Measurements from ENCODE around the gene UBQLN1.
"Not testable (repeated sequence)": the region's sequence is repeated elsewhere in the genome, so short reads cannot be mapped to it uniquely, and the experiment has no call there.

The UBQLN1 gene

DNA sequence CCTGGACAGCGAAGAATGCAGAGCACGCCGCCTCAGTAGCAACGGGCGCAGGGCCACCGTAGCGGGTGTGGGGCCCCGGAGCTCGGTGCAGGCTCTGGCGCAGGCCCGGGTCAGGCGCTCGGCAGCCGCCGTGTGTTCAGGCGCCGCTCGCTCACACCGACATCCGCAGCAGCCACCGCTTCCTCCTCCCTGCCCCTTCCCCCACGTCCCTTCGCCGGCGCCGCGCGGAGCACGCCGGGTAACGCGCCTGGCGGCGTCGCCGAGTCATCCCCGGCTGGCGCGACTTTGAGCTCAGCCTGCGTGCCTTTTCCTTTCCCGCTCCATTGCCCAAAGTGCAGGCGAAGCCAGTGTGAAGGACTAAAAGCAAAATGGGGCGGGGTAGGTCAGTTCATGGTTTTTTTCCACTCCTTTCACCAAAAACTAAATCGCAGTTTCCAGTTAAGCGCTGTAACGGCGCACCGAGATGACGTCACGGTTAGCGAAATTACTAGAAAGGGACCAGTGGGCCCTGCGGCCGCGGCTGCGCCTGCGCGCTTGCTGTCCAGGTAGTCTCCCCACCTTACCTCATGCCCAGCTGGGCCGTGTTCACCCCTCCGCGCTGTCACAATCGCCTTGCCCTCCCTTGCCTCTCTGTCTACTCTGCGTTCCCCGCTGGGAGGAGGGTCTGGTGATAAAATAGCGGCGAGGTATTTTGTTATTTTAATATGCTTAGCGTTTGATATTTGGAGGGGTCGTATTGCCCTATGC lies at the start of gene UBQLN1:
TSS of gene UBQLN1 (minus strand) at position 191 of the 747 bp plus-strand sequence. CDS start 279 bp downstream, outside the sequence.
- DNase-seq = peak; percentile 96

DNA sequence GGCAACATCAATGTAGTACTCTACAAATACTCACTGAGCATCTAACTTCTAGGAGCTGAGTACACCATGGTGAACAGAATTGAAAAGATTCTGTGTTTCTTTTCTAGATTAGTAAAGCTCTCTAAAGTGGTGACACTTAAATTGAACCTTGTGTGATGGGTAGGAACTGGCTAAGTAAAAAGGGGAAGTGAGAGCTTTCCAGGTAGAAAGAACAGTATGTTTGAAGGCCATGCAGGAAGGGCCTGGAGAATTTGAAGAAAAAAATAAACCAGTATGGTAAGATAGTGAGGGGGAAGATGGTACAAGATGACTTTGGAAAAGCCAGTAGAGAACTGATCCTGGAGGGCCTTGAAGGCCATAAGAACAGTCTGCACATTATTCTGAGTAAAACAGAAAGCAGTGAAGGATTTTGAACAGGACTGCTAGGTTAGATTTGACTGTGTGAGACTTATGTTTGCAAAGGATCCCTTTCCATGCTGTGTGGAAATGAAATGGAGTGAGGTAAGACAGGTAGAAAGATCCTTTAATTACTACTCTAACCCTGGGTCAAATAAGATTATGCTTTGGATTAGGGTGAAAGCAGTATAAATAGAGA lies 46.7 kb upstream of the UBQLN1 start:
- no peak for DNase-seq

DNA sequence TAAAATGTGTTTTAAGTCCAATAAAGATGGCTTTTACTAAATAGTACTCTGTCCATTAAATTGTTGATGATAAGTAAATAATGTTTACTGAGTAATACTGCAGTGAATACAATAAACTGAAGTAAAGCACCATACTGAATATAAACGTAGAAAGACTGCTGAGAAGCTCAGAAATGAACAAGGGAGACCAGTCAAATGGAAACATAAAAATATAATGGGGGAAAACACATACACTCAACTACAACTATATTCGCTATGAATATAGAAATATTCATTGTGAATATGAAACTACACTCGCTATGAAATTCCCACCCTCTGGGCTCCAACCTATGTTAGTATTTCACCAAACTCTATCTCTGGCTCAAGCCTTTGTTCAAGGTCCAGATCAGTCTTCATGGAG lies 41.9 kb upstream of the UBQLN1 start:
- no peak for DNase-seq

DNA sequence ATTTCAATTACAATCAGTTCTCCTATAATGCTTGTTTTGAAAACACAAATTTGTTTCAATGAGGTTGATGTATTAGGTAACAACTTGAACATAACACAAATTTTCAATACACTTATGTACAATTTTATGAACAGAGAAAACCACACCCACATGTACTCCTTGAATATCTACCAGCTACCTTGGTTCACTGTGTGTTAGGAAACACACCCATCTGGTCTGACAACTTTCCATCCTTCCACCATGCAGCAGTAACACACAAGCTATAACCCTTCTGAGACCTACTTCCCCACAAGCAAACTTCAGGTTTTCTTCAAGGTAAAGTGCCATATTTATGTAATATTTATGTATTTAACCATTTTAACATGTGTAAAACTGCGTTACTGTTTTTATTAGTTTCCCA lies 36.4 kb upstream of the UBQLN1 start:
- DNase-seq = no peak

DNA sequence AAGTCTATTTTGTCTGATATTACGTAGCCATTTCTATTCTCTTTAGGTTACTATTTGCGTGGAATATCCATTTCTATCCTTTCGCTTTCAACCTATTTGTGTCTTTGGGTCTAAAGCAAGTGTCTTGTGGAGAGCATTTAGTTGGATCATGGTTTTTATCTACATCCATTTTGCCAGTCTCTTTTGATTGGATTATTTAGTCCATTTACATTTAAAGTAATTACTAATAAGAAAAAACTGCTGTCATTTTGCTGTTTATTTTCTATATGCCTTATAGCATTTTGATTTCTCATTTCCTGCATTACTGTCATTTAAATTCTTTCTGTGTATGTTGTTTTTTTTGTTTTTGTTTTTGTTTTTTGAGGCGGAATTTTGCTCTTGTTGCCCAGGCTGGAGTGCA lies 26.0 kb upstream of the UBQLN1 start:
- no peak for DNase-seq

DNA sequence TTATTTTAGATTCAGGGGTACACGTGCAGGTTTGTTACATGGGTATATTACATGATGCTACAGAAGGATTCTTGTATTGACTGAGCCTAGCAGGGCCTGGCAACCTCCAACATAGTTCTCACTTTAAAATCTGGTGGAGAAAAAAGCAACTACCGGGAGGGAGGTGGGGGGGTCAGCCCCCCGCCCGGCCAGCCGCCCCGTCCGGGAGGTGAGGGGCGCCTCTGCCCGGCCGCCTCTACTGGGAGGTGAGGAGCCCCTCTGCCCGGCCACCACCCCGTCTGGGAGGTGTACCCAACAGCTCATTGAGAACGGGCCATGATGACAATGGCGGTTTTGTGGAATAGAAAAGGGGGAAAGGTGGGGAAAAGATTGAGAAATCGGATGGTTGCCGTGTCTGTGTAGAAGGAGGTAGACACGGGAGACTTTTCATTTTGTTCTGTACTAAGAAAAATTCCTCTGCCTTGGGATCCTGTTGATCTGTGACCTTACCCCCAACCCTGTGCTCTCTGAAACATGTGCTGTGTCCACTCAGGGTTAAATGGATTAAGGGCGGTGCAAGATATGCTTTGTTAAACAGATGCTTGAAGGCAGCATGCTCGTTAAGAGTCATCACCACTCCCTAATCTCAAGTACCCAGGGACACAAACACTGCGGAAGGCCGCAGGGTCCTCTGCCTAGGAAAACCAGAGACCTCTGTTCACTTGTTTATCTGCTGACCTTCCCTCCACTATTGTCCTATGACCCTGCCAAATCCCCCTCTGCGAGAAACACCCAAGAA lies 21.0 kb upstream of the UBQLN1 start:
- DNase-seq = not testable (repeated sequence)

DNA sequence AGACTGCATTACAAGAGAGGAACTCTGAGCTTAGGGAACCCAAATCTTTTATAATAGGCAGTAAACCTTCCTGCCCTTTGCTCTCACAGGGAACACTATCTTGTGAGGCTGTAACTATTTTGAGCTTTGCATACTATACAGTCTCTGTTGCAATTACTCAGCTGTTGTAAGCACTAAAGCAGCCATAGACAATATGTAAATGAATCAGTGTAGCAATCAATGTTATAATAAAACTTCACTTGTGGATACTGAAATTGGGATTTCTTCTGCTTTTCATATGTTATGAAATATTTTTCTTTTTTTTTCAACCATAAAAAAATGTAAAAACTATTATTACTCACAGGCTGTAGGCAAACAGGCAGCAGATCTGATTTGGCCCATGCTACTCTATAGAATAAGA lies 16.7 kb upstream of the UBQLN1 start:
- DNase-seq = no peak

DNA sequence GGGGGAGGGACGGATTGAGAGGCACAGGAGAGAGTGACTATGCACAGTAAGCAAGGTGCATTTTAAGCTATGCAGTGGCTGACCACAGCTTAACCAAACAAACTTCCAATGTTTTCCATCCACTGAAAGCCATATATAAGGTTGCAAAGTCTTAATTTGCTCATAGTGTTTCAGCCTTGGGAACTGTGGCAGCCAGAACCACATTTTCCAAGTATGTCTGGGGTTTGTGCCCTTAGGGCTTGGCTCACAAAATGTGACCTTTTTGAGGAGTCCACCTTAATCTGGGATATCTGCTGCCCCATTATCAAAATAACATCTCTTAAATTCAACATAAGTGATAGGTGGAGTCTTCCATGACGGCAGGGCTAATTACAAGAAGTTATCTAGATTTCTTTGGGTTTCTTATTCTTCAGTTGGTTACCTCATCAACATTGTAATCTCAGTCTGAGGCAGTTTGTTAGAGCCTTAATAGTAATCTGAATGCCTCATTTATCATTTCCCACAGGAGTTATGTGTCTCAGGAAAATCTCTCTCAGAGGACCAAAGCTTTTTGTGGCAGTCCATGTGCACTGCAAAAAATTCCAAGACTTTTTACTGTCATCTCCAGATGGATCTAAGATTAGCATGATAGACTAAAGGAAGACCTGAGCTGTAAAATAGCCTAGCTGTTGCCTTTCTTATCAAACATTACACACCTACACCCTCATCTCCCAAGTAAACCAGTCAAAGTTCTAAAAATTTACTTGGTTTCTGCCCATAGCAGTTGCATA lies 15.2 kb upstream of the UBQLN1 start:
- no peak for DNase-seq

DNA sequence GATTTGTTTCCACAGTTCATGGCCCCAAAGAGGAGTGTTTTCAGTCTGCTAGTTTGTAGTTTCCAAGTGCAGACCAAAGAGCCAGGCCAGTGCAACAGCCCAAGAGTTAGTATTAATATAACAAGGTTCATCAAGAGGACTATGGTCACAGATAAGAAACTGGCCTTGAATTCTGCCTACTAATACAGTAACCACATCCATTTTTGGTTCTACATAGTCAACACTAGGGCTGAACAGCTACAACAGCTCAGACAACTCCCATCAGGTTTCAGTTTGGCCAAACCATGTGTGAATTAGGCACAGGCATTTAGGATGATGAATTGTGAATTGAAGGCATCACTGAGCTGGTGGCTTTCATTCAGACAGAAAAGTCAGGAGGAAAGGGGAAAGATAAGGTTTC lies 13.8 kb upstream of the UBQLN1 start:
- no peak for DNase-seq

DNA sequence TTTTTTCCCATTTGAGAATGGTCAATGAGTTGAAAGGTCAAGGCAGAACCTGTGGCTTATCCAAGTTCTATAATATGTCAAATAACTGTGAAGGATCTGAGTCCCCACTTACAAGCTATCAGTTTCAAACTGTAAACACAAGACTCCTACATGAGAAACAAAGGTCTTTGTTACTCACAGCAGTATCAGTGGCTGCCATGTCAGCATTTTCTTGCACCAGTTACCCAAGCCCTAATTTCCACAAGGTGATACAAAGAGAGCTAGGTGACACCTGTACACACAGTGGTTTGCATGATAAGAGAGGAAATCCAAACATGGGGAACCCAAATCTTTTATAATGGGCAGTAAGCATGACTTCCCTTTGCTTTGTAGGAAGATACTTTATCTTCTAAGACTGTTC lies 8.0 kb upstream of the UBQLN1 start:
- DNase-seq = no peak

DNA sequence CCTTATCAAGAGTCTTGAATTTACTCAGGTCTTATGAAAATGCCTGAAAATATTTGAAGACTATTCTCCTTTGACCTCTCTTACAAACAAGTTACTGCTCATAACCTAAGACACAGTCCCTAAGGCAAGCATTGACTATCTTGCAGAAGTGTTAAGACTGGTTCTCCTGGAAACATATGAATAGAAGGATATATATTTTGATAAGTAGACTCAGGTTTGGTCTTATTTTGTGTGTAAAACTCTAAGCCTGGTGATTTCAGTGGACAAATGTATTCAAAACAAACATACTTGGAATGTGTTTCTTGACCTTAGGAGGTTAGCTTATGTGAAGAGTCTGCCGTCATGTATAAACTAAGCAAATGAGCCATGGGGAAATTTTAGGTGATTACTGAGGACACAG lies 7.5 kb upstream of the UBQLN1 start:
- DNase-seq = no peak

DNA sequence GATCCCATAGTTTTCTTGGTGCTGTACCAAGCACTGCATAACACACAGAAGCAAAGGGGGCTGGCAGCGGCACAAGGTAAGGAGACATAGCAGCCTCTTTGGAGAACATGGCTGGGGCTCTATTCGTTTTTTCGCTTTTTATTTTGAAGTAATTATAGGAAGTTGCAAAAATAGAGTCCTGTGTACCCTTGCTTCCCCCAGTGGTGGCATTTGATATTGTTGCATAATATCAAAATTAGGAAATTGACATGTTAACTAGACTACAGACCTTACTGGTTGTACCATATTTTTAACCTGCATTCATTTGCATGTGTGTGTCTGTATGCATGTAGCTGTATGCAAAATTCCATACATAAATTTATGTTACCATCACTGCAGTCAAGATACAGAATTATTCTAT lies 6.6 kb upstream of the UBQLN1 start:
- DNase-seq = peak; percentile 65

DNA sequence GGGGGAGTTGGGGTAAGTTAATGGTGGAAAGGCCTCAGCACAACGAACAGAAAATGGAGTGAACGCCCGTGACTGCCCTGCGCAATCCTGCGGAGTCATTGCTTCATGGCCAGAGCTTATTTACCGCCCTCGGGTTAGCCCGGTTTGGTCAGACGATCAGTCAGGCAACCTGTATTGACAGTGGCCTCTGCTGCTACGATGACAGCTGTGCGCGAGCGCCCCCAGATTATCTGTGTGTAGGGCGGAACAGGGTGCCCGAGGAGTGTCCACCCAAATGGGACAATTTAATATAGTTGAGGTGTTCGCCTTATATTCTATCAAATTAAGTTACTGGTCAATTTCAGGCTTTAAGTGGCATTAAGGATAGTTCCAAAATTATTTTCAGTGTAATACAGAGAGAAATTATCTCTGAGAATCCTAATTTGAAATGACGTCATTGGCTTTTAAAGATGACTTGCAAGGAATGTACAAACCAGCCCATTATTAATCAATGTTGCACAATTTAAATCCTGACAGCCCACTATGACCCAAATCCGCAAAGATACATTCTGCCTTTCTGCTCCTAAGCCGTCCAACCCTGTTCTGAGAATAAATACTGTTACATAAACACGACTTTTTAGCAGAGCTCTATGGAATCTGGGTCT lies 879 bp upstream of the UBQLN1 start:
- DNase-seq = peak; percentile 90

DNA sequence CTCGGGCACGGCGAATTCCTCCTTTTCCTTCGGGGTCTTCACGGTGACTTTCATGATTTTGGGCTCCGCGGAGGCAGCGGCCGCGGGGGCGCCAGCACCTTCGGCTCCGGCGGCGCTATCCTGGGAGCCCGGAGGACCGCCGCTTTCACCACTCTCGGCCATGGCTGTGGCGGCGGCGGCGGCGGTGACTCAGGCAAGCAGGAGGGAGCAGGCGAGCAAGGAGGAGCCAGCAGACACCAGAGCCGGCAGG lies 315 bp downstream of the UBQLN1 start:
- DNase-seq = no peak

DNA sequence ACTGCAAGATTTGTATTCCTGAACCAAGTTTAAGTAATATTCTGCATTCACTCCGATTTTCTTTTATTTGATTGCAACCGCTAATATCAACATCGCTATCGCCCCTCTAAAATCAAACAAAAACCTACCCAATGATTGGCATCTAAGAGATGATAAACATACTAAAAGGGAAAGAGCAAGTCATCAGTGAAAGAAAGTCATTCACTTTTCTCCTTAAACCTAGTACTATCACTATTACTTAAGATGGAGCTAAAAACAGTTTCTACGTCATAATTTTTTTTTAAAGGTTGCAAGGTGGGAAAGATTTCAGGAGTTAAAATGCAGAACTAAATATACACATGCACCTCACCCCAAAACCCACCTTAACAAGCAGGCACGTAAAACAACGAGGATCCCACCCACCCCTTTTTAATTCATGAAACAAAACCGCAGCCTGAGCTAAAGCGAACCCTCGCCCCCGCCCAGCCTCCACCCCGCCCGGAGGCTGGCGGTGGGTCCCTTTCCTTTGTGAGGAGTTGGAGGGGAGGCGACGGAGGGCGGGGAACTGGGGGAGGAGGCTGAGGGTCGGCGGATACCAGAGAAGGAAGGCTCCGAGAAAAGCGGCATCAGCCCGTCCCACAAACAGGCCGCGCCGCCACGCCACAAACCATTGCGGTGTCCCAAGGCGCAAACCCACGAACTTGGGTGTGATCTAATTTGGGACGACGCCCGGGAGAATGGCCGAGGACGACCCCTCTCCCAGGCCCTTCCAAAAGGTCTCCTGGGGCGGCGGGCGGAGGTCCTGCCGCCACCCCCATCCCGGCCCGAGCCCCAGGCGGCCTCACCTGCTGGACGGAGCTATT lies 861 bp downstream of the UBQLN1 start:
- peak; percentile 69 for DNase-seq

DNA sequence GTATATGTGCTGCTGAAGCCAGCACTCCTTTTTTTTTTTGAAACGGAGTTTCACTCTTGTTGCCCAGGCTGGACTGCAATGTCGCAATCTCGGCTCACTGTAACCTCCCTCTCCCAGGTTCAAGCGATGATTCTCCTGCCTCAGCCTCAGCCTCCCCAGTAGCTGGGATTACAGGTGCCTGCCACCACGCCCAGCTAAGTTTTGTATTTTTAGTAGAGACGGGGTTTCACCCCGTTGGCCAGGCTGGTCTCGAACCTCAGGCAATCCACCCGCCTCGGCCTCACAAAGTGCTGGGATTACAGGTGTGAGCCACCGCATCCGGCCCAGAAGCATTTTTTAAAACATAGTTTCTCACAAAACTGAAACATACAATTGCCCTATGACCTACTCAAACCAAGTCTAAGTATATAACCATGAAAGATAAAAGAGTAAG lies 2.5 kb downstream of the UBQLN1 start:
- not testable (repeated sequence) for DNase-seq

DNA sequence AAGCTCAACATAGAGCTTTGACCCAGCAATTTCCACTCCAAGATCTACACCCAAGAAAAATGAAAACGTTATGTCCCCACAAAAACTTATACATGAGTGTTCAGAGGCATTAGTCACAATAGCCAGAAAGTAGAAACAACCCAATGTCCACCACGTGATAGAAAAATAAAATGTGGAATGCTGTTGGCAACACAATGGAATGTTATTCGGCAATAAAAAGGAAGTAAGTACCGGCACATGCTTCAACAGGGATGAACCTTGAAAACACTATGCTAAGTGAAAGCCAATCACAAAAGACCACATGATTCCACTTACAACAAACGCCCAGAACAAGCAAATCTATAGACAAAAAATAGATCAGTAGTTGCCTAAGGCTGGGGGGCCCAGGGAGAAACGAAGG lies 6.0 kb downstream of the UBQLN1 start:
- no peak for DNase-seq

DNA sequence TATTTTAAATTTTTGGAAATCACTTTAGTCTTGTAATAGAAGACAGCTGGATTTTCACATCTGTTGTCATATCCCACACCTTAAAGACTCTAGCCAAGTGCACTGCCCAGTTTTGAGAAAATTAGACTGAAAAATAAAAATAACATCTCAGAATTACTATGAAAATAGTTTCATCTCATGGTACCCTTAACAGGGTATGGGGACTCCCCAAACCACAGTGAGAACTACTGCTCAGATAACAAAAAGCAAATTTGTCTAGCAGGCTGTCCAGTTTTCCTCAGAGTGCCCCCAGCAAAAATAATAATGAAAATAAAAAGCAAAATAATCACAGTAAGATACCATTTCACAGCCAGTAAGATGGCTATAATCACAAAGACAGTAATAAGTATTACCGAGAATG lies 6.5 kb downstream of the UBQLN1 start:
- DNase-seq = no peak

DNA sequence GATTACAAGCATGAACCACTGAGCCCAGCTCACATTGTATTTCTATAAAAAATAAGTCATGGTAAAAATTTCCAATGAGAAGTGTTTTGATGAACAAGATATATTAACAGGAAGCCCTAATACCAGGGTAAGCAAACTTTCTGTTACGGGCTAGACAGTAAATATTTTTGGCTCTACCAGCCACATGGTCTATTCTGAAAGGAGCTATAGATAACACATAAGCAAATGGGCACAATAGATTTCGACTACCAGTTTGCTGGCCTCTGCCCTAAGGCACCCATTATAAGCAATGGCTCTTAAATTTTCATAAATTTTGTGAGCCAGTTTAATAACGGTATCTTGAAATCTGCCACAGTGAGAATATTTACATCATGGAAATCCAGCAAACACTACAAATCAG lies 8.1 kb downstream of the UBQLN1 start:
- DNase-seq = no peak

DNA sequence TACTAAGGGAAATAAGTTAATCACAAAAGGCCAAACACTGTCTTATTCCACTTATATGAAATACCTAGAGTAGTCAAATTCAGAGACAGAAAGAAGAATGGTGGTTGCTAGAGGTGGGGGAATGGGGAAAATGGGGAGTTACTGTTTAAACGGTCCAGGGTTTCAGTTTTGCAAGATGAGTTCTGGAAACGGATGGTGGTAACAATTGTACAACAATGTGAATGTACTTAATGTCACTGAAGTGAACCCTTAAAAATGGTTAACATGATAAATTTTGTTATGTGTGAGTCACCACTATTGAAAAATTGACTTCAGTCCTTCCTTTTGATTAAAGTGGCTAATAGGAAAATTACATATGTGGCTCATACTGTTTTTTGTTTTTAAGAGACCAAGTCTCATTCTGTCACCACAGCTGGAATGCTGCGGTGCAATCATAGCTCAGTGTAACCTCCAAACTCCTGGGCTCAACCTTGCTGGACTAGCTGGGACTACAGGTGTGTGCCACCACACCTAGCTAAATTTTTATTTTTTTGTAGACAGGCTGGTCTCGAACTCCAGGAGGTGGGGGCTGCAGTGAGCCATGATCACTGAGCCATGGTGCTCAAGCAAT lies 8.7 kb downstream of the UBQLN1 start:
- DNase-seq = no peak

DNA sequence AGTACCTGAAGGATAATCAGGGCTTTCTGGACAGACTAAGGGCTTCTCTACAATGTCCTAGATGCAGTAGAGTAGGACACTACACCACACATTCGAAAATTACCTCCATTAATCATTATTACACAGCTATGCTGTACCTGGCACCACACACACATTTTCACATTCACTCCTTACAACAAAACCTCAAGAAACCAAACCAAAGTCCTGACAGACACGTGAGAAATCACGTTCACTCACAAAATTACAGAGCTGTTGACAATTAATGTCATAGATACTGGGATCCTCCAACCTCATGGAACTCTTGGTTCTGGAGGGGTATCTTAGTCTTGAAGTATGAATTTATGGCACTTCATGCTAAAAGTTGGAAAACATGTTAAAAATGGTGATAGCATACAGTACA lies 16.3 kb downstream of the UBQLN1 start:
- DNase-seq = no peak

DNA sequence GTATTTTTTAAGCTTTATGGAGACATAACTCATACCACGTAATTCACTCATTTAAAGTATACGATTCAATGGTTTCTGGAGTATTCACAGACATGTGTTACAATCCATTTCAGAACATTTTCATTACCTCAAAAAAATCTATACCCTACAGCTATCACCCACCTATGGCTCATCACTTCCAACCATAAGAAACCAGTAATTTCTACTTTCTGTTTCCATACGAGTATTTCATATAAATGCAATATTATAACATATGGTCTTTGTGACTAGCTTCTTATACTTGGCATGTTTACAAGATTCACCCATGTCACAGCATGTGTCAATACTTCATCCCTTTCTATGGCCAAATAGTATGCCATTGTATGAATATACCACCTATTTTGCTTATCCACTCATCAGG lies 18.8 kb downstream of the UBQLN1 start:
- DNase-seq = no peak
